GM23338 (cell line): ENCODE data around the gene RAB25.
A peak's percentile ranks its signal among the peaks of the same experiment; 100 is the strongest.

Source experiments
- CREB1 ChIP-seq: fragments of 250-450 bp; sonication (Bioruptor Pico); IDR thresholded peaks from 2 replicates; pipeline ENCODE4 v1.5.0; 2020; ENCODE audit warnings: low read depth, mild to moderate bottlenecking, moderate library complexity
- EZH2 ChIP-seq: fragments of 200-600 bp; sonication (generic); IDR thresholded peaks from one replicate; pipeline ENCODE4 v1.8.0; 2017; ENCODE audit warnings: antibody characterized with exemption, mild to moderate bottlenecking, low read depth; ENCODE audit not compliant: unreplicated experiment
- EZH2phosphoT487 ChIP-seq: fragments of 200-600 bp; sonication (generic); IDR thresholded peaks from one replicate; pipeline ENCODE4 v1.8.1; 2018; ENCODE audit warnings: antibody characterized with exemption; ENCODE audit not compliant: unreplicated experiment
- NANOG ChIP-seq: IDR thresholded peaks from 2 replicates; pipeline ENCODE4 v1.6.1; 2016; ENCODE audit warnings: antibody characterized with exemption, borderline replicate concordance
- POLR2AphosphoS5 ChIP-seq: IDR thresholded peaks from 2 replicates; pipeline ENCODE4 v1.6.1; 2016; ENCODE audit warnings: antibody characterized with exemption, low read depth
- STAT1 ChIP-seq: IDR thresholded peaks from one replicate; pipeline ENCODE4 v1.6.1; 2016; ENCODE audit warnings: antibody characterized with exemption; ENCODE audit not compliant: unreplicated experiment
- ZNF331 ChIP-seq: fragments of 250-450 bp; sonication (Bioruptor Pico); IDR thresholded peaks from 2 replicates; pipeline ENCODE4 v1.5.0; 2020; ENCODE audit warnings: low read depth, mild to moderate bottlenecking, moderate library complexity
- TF ChIP-seq, protein P1 (sequence below): IDR thresholded peaks from one replicate; pipeline ENCODE4 v1.6.1; 2018; ENCODE audit warnings: antibody characterized with exemption; ENCODE audit not compliant: unreplicated experiment
- TF ChIP-seq, protein P2 (sequence below), 2 experiments: fragments of 200-600 bp in 1 of 2; sonication (generic) in 1 of 2; conservative IDR thresholded peaks; 2 replicates each; pipeline versions ENCODE4 v1.5.1 to v1.6.1; 2016 to 2017; ENCODE audit warnings: antibody characterized with exemption in 2 of 2, low read depth in 2 of 2, mild to moderate bottlenecking in 2 of 2, moderate library complexity in 1 of 2

DNA sequence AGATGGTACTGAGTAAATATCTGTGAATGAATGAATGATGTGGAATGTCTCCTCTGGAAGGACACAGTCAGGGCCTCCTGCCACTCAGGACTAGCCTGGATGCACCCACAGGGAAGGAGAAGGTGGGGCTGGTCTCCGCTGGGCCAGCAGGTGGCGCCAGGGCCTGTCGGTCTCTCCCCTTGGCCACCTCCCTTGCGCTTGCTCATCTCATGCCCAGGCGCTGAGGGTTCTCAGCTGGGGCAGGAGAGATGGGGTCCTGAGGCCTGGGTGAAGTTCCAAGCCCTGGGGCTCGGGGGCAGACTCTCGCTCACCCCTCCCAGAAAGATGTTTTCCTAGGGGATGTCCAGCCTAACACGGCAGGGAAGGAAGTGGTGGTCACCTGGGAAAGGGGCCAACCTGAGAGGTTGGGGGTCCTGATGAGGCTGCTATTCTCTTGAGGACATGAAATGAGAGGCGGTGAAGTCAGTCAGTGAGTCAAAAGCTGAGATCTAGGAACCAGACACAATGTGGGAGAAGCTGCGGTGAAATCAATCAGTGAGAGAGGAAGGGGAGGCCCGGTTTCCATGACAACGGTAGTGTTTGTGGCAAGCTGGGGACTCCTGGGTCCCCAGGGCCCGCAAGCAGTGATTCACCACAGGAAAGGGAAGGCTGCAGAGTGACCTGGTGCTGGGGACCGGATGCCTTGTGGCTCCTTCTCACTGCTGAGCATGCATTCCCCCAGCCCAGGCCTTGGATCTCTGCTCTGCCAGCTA lies 35.9 kb downstream of the RAB25 start:
- TF ChIP-seq EZH2 = no peak
- TF ChIP-seq, protein P1, sequence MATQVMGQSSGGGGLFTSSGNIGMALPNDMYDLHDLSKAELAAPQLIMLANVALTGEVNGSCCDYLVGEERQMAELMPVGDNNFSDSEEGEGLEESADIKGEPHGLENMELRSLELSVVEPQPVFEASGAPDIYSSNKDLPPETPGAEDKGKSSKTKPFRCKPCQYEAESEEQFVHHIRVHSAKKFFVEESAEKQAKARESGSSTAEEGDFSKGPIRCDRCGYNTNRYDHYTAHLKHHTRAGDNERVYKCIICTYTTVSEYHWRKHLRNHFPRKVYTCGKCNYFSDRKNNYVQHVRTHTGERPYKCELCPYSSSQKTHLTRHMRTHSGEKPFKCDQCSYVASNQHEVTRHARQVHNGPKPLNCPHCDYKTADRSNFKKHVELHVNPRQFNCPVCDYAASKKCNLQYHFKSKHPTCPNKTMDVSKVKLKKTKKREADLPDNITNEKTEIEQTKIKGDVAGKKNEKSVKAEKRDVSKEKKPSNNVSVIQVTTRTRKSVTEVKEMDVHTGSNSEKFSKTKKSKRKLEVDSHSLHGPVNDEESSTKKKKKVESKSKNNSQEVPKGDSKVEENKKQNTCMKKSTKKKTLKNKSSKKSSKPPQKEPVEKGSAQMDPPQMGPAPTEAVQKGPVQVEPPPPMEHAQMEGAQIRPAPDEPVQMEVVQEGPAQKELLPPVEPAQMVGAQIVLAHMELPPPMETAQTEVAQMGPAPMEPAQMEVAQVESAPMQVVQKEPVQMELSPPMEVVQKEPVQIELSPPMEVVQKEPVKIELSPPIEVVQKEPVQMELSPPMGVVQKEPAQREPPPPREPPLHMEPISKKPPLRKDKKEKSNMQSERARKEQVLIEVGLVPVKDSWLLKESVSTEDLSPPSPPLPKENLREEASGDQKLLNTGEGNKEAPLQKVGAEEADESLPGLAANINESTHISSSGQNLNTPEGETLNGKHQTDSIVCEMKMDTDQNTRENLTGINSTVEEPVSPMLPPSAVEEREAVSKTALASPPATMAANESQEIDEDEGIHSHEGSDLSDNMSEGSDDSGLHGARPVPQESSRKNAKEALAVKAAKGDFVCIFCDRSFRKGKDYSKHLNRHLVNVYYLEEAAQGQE = no peak
- TF ChIP-seq, protein P2, sequence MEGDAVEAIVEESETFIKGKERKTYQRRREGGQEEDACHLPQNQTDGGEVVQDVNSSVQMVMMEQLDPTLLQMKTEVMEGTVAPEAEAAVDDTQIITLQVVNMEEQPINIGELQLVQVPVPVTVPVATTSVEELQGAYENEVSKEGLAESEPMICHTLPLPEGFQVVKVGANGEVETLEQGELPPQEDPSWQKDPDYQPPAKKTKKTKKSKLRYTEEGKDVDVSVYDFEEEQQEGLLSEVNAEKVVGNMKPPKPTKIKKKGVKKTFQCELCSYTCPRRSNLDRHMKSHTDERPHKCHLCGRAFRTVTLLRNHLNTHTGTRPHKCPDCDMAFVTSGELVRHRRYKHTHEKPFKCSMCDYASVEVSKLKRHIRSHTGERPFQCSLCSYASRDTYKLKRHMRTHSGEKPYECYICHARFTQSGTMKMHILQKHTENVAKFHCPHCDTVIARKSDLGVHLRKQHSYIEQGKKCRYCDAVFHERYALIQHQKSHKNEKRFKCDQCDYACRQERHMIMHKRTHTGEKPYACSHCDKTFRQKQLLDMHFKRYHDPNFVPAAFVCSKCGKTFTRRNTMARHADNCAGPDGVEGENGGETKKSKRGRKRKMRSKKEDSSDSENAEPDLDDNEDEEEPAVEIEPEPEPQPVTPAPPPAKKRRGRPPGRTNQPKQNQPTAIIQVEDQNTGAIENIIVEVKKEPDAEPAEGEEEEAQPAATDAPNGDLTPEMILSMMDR (conservative IDR thresholded peaks at IDR 0.05; ENCODE audit: low read depth in 2 of 2) = peak; percentile 92 to 99
- TF ChIP-seq NANOG = no peak
- TF ChIP-seq EZH2phosphoT487 = no peak
- TF ChIP-seq POLR2AphosphoS5 = no peak
- TF ChIP-seq ZNF331 (CRISPR knock-in tag) = no peak
- no peak for TF ChIP-seq CREB1 (CRISPR knock-in tag)
- TF ChIP-seq STAT1 = no peak
